Kidney (tissue), 14 donors: ENCODE measurements around the gene SOS2. TPM values are rescaled to one million over a fixed set of nuclear protein-coding genes. Genes with fewer than 3 reads are reported as not detected.

ENCODE experiments used
- DNase-seq, 5 donors: peaks; one replicate each; pipeline ENCODE4 v3.0.0-alpha.2; 2013 to 2020
- FAIRE-seq: peaks from 2 replicates; lab custom pipeline; 2012; peaks lifted over from hg19 to GRCh38; lab: Jason Lieb, UNC
- H3K27ac ChIP-seq, 2 donors: one replicate each; pipeline ENCODE4 v1.7.0; 2013; ENCODE audit warnings: low read depth in 2 of 2, low read length in 2 of 2, inconsistent platforms in 1 of 2
- H3K27me3 ChIP-seq: one replicate; pipeline ENCODE4 v1.7.1; 2013; ENCODE audit warnings: low read length, inconsistent platforms; ENCODE audit not compliant: control insufficient read depth, insufficient read depth
- H3K36me3 ChIP-seq, 3 donors: one replicate each; pipeline versions ENCODE4 v1.7.0 to v1.7.1; 2013; ENCODE audit warnings: low read length in 3 of 3, control low read depth in 1 of 3, inconsistent platforms in 1 of 3; ENCODE audit not compliant: insufficient read depth in 3 of 3, control insufficient read depth in 2 of 3
- H3K4me1 ChIP-seq, 3 donors: one replicate each; pipeline versions ENCODE4 v1.7.0 to v1.7.1; 2013; ENCODE audit warnings: low read length in 3 of 3, inconsistent platforms in 1 of 3, low read depth in 1 of 3; ENCODE audit not compliant: control insufficient read depth in 2 of 3, insufficient read depth in 2 of 3
- H3K4me3 ChIP-seq, 3 donors: one replicate each; pipeline versions ENCODE4 v1.7.0 to v1.8.1; 2013; ENCODE audit warnings: low read length in 3 of 3, control low read depth in 1 of 3, inconsistent platforms in 1 of 3
- H3K9ac ChIP-seq, 3 donors: one replicate each; pipeline versions ENCODE4 v1.7.0 to v1.7.1; 2013; ENCODE audit warnings: low read length in 3 of 3, control low read depth in 1 of 3, inconsistent platforms in 1 of 3
- H3K9me3 ChIP-seq, 3 donors: one replicate each; pipeline versions ENCODE4 v1.7.0 to v1.7.1; 2013; ENCODE audit warnings: low read length in 3 of 3, control low read depth in 1 of 3, inconsistent platforms in 1 of 3; ENCODE audit not compliant: control insufficient read depth in 2 of 3, insufficient read depth in 1 of 3
- intact Hi-C: fragments of 100-400 bp; cut with DNase I; formaldehyde crosslinking; loops from one replicate; pipeline ENCODE4 v1.11.1; 2022
- polyA plus RNA-seq: library from polyadenylated mRNA; stranded (reverse); fragments of 350-450 nt; fragmentation: Illumina TruSeq; extraction: RNeasy Lipid Tissue Mini Kit (QIAGEN cat#74804); gene quantifications from one replicate; pipeline ENCODE4 v1.2.3, GENCODE V29; 2014; ENCODE audit warnings: low read depth, low replicate concordance; ENCODE audit not compliant: insufficient read depth
- total RNA-seq: library from RNA; stranded (reverse); fragmentation: NEBNext Ultra II Directional; extraction: Animal tissue kit (Norgen Biotek cat#: 25700); gene quantifications from one replicate; pipeline ENCODE4 v1.2.1, GENCODE V29; 2021
- TF ChIP-seq, protein P1 (sequence below): IDR thresholded peaks from 3 replicates; pipeline ENCODE4 v1.5.1; 2012; ENCODE audit warnings: mild to moderate bottlenecking, moderate library complexity, borderline replicate concordance; ENCODE audit not compliant: insufficient read depth; ENCODE audit errors: extremely low read depth
- donor health status: control.
- donor health status: control.
- donor health status: control.
- donor health status: control.
- donor health status: control.
- donor health status: DM: yes; HTN: yes; CAD: no.
- donor health status: Normal renal cell carcinoma (clear cell type).

SOS2 gene
- total and polyA plus RNA-seq, 2 donors from 2014 or later: 11.9 to 39.7 TPM

DNA sequence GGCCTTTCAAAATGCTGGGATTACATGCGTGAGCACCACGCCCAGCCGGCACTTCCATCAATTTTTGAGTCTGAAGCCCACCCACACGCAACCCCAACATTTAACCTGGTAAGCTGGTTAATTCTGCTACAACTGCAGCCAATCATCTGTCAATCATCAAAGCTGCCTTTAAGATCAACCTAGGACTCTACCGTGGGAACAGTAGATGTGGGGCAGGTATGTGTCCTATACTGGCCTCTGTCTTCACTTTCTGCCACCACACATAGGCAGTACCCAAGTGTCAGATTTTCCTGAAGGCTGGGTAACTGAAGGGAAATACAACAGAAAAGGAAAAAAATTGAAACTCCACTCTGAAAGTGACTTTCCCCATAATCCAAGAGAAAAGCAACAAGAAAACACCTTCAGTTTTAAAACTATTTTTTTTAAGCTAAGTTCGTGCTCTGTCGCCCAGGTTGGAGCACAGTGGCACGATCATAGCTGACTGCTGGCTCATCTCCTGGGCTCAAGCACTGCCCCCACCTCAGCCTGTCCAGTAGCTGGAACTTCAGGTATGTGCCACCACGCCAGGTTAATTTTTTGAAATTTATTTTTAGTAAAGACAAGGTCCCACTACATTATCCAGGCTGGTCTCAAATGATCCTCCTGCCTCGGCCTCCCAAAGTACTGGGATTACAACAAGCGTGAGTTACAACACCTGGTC, 137.2 kb downstream of the SOS2 start:
- intact Hi-C loops: no loop called here
- TF ChIP-seq, protein P1, sequence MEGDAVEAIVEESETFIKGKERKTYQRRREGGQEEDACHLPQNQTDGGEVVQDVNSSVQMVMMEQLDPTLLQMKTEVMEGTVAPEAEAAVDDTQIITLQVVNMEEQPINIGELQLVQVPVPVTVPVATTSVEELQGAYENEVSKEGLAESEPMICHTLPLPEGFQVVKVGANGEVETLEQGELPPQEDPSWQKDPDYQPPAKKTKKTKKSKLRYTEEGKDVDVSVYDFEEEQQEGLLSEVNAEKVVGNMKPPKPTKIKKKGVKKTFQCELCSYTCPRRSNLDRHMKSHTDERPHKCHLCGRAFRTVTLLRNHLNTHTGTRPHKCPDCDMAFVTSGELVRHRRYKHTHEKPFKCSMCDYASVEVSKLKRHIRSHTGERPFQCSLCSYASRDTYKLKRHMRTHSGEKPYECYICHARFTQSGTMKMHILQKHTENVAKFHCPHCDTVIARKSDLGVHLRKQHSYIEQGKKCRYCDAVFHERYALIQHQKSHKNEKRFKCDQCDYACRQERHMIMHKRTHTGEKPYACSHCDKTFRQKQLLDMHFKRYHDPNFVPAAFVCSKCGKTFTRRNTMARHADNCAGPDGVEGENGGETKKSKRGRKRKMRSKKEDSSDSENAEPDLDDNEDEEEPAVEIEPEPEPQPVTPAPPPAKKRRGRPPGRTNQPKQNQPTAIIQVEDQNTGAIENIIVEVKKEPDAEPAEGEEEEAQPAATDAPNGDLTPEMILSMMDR: no peak
- no peaks in the 10 kb centered on the region for H3K27me3 ChIP-seq
- DNase-seq (no peak), FAIRE-seq (no peak)
- no peak overlapping the region for H3K27ac ChIP-seq
- H3K4me3 ChIP-seq: no peak overlapping the region
- H3K4me1 ChIP-seq: no peaks in the 10 kb centered on the region
- no peaks in the 10 kb centered on the region for H3K9me3 ChIP-seq
- no peak overlapping the region for H3K9ac ChIP-seq
- H3K36me3 ChIP-seq: no peaks in the 10 kb centered on the region

DNA sequence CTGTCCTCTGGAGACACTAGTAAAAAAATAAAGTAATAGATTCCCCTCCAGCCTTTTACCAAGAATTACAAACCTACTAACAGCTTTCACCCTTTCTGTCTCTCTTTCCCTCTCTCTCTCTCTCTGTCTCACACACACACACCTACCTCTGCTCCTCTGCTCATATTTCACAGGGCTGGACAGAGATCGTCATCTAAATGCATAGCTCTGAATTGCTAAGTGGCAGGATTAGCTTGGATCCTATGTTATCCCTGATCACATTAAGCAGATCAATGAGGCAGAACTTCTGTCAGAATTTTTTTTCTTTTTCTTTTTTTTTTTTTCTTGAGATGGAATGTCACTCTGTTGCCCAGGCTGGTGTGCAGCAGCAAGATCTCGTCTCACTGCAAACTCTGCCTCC, 137.9 kb downstream of the SOS2 start:
- no peak for FAIRE-seq
- Histone ChIP-seq H3K36me3 (no peaks in the 10 kb centered on the region), H3K9me3 (no peaks in the 10 kb centered on the region), H3K9ac (no peak overlapping the region), H3K4me3 (no peak overlapping the region), H3K4me1 (no peaks in the 10 kb centered on the region), H3K27me3 (no peaks in the 10 kb centered on the region), H3K27ac (no peak overlapping the region)
- TF ChIP-seq, protein P1: no peak
- DNase-seq: no peak
- intact Hi-C loops: no loop called here

DNA sequence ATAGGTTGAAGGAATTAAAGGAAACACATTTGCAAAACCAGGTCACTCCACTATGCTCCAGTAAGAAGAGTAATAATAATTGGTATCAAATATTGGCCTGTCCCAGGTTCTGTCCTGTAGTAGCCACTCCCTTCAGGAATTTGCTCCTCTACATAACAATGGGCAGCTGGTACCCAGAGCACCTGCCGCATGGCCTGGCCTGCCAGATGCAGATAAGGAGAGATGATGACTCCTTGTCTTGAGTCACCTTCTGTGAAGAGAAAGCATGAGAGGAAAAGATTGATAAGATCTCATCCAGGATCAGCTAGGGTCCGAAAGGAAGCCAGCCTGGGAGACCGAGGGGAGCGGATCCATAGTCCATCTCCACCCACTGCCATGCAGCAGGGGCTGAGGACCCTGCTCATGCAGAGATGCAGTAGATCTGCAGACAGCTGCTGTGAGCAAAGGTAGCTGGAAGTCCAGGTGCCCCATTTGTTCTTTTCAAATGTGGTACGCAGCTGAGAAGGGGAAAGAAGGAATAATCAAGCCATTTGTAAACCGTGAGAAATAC, 139.3 kb downstream of the SOS2 start:
- Histone ChIP-seq H3K9ac (no peak overlapping the region), H3K4me1 (no peaks in the 10 kb centered on the region), H3K36me3 (no peaks in the 10 kb centered on the region), H3K4me3 (no peak overlapping the region), H3K27ac (no peak overlapping the region), H3K9me3 (no peaks in the 10 kb centered on the region), H3K27me3 (no peaks in the 10 kb centered on the region)
- TF ChIP-seq, protein P1: no peak
- intact Hi-C loops: no loop called here
- DNase-seq: no peak
- no peak for FAIRE-seq
